GM20431 (cell line): Measurements from ENCODE around the gene WDSUB1.

ENCODE experiments used
- in situ Hi-C: fragments of 300-500 bp; cut with MseI, MboI; formaldehyde crosslinking; loops from one replicate; pipeline ENCODE4 v1.15.0; 2020; ENCODE audit warnings: low sequenced_read_pairs; ENCODE audit not compliant: unreplicated experiment

Gene WDSUB1

DNA sequence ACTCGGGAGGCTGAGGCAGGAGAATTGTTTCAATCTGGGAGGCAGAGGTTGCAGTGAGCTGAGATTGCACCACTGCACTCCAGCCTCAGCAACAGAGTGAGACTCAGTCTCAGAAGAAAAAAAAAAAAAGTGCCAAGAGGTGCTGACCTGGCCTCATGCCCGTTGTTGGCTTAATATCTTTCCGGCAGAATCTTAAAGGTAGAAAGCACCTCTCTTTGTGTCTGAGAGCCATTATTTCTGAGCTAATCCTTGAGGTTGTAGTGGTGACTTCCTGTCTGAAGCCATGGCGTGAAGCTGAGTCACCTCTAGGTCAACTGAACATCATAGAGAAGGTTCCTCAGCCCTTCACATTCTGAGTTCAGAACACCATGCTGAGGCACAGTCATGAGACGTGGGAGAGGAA lies 60.4 kb downstream of the WDSUB1 start:
- in situ Hi-C loops, result no loop called here

DNA sequence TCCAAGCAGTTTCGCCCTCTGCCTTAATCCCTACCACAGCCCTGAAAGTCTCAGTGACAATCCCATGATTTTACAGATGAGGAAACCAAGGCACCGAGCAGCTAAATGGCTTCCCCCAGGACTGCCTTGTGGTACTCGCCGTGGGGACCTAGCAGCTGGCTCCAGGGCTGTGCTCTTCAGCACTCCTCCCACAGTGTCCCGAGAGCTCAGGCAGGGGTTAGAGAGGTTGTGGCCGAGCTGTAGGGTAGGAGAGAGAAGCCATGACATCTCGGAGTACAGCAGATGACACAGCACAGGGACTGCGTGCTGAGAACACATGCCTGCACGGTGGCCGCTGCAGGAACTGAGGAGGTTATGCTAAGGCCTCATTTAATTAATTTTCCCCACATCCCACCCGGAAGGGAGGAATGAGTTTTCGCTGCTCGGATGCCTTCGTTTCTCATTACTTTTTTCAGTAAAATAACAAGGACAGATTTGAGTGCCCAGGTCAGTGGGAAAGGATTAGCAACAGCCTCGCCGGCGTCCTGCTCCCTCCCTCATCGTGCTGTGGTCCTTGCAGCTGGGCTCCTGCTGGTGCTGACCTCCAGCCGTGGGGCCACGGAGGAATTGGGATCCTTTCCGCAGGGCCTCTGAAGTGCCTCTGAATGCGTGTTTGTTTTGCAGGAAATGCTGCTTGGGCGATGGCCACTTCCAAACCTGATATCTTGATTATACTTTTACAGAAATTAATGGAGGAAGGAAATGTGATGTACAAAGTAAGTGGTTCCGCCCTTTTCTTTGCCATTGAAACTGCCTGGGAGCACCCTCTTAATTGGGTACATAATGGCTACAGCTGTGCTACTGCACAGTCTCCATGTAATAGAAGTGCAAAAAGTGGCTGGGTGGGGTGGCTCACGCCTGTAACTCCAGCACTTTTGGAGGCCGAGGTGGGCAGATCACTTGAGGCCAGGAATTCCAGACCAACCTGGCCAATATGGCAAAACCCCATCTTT lies 61.2 kb downstream of the WDSUB1 start:
- in situ Hi-C loops, result no loop called here

DNA sequence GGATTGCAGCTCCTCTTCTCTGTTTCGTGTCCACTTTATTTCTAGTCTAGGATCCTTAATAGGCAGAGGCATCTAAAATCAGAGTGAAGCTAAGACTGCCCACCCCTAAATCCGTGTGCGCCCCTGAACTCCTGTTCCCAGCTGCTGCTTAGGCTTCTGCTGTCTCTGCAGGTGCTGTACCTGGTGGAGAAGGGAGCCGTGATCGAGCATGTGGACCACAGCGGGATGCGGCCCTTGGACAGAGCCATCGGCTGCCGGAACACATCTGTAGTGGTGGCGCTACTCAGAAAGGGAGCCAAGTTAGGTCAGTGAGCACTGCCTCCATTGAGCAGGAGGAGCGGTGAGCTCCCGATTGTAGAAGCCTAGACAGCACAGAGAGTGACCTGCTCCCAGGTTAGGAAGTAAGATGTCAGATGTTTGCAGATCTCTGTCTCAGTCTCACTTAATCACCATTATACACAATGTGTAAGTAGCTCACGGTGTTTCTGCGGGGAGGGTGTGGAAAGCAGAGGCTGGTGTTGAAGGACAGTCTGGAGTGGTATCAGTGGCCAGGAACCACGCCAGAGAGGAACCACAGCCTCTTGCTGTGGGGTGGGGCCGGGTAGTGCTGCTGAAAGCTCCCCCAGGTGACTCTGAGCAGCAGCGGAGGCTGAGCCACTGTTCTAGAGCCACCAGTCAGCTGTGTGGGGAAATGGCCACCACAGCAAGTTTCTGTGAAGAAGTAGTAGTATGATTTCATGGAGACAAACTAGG lies 62.3 kb downstream of the WDSUB1 start:
- in situ Hi-C loops, result no loop called here

DNA sequence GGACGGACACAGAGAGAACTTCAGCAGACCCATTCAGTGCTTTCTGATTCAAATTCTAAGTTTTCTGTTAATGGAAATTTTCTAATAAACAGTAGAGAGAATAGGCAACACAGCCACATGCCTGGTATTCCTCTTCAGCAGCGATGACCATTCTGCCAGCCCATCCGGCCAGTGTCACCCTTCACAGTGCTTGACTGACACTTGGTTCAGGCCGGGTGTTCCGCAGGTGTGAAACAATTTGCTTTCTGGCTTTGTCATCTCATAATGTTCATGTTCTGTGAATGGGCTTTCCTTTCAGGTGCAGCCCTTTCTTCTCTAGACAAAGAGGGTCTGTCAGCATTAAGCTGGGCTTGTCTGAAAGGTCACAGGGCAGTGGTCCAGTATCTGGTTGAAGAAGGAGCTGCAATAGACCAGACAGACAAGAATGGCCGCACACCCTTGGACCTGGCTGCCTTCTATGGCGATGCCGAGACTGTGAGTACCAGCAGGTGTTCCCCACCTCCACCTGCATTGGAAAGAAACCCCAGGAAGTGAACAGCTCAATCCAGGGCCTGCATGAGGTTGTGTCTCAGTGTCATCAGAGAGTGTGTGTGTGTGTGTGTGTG lies 67.0 kb downstream of the WDSUB1 start:
- in situ Hi-C loops, result no loop called here

DNA sequence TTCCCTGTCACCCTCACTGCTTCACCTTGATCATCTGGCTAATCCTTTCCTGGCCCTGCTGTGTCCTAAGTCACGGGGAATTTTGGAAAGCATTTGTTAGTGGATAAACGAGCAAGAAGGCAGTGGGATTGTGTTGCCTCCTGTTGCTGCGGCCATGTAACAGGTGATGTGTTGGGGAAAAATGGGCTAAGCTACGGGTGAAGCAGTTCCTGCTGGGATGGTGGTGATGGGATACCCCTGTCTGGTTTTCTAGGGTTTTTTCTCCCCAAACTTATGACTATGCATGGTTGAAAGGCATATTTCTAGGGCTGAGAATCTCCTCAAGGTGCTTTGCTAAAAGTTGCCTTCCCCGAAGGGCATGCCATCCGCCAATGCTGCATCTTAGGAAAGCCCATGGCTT lies 68.1 kb downstream of the WDSUB1 start:
- in situ Hi-C loops, result no loop called here

DNA sequence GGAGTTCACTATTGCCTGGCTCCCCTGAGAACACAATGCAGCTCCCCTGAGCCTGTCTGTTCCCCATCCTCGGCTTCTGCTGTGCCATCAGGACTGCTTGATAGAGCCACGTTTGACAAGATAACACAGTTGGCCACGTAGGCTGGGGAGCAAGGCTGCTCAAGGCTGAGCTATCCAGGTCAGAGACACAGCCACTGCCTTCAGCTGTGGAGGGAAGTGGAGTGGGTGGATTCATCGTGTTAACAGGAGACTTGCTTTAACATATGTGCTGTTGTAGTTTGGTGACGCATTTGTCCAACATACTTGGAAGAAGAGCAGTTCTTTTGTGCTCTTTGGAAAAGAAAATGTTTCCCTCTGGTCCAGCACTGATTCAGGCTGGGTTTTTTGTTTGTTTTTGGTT lies 68.8 kb downstream of the WDSUB1 start:
- in situ Hi-C loops, result no loop called here

DNA sequence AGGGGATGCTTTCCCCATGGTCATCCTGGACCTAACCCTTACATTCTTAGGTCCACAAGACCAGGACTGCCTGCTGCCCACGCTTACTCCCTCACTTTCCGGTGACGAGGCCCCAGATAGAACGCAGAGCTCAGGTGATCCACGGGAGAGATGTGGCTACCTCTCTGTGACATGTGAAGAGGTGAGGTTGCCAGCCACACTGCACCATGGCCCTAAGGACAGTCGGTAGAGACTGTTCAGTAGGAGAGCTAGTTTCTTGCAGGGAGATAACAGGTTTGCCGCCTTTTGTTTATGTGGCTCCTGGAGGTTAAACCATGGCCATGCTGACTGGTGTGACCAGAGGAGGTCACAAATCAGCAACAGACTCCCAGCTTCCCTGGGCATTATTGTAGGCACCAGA lies 71.4 kb downstream of the WDSUB1 start:
- in situ Hi-C loops, result no loop called here

DNA sequence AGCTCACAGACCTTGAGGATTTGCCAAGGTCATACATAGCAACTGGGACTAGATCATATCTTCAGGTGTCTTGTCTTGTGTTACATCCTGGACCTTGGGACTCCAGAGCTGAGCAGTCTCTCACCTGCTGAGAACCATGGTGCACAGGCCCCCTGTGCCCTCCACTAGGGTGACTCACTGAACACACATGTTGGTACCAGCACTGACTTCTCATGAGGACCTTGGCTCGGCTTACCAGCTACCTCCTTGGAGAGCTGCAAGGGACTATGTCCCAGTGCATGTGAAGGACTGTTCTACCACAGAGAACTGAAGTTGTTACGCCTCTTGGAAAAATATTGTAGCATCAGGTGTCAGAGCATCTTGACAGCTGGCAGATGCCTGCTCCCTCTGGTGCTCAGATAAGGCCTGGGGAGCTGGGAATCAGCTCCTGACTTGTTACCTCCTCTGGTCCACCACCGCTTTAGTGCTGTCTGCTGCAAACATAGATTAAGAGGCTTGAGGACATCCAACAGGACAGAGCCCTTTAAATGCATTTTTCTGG lies 72.1 kb downstream of the WDSUB1 start:
- in situ Hi-C loops, result no loop called here

DNA sequence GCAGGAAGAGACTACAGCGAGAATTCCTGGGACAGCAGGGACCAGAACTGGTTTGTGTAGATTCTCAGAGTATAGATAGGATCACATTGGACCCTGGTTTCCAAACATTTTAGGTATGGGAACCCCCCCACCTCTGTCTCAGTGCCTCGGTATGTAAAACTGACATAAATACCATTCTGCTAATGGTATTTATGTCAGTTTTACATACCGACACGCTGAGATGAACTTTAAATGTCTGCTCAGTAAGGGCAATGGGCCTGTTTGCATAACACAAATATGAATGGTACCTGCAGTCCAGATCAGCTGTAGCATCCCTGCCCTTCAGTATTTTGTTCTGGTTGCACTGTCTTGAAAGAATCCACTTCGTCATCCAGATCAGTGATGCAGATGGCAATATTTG lies 73.2 kb downstream of the WDSUB1 start:
- in situ Hi-C loops, result no loop called here

DNA sequence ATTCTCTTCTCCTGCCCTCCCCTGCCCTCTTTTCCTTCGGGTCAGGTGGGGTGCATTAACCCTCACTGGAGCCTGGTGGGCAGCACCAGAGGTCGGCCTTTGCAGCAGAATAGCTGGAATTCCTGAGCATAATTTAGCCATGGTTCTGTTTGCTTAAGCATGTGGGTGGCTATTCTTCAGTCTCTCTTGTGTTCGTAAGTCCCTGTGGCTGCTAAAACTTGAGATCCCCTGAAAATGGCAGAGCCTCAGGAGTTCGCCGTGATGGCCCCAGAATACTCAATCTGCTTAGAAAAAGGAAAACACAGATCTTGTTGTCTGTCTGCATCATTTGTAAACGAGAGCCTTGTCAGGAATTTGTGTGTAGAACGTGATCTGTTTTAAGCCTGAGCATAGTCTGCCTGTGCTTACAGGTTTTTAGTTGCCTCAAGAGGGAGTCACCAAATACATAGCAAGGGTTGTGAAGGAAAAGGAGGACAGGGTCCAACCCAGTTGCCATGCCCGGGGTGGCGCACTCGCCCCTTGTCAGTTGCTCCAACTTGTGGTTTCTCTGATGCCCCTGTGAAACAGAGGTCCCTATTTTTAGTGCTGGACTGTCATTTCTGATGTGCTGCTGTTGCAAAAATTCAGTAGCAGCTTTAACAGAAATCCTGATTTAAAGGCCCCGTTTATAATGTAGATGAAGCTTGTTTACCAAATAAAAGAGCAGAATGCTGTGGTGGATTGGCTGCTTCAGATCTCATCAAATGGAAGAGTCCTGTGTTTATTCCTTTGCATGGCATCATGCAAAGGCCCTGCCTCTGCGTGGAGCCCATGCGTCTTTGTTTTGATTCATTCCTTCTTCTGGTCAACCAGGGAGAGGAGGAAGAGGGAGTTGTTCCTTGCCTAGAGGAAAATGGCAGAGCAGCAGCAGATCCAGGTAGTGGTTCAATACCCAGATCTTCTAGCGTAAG lies 74.8 kb downstream of the WDSUB1 start:
- in situ Hi-C loops, result no loop called here

DNA sequence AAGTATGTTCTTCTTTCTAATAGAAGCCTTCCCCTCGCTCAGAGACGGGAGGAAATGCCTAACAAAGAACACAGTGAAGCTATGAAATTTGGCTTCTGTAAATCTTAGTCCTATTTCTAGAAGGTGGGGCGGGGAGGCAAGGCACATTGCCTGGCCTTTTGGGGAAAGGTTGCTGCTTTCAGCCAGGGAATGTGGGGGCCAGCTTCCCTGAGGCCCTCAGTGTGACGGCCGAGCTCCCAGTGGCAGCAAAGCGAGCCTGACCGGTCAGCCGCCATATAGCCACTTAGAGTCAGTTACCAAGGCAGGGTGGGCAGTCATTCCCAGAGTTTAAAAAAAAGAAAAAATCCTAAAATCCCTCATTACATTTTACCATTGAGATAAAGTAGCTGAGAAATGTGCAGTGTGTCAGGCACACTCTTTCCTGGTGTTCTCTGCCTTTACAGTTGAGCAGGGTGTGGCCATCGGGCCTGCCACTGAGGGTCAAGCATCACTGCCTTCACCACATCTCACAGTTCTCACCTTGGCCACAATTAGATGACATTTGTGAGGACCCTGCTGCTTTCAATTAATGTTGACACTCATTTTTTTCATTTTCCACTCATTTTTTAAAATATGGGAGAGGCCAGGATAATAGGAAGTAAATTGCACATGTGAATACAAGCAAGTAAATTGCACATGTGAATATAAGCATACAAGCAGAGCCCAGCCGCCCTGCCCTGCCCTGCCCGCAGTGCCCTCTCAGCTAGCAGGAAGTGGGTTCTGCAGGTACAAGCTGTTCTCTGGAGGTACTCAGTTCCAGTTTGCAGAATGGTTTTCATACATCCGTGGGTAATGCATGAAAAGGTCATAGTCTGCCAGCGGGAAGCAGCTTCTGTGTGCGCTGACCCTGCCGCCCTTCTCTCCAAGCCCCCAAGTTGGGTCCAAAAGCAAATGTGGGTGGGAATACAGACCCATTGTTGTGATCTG lies 76.9 kb downstream of the WDSUB1 start:
- in situ Hi-C loops, result no loop called here

DNA sequence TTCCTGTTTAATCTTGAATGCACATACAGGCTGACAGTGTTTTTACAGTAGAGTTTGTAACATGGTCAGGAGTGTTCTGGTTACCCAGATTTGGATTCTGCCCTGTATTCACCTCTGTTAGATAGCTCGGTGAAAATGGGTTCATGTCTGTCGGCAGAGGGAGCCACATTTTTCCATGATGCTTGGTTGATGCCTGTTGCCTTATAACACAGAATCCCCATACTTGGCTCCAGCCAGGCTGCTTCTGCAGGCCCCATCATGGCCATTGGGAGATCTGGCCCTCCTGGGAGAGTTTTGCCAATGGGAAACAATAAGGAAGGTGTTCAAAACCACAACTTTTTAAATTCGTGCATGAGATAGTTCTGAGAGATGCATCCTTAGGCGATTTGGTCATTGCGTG lies 78.1 kb downstream of the WDSUB1 start:
- in situ Hi-C loops, result no loop called here

DNA sequence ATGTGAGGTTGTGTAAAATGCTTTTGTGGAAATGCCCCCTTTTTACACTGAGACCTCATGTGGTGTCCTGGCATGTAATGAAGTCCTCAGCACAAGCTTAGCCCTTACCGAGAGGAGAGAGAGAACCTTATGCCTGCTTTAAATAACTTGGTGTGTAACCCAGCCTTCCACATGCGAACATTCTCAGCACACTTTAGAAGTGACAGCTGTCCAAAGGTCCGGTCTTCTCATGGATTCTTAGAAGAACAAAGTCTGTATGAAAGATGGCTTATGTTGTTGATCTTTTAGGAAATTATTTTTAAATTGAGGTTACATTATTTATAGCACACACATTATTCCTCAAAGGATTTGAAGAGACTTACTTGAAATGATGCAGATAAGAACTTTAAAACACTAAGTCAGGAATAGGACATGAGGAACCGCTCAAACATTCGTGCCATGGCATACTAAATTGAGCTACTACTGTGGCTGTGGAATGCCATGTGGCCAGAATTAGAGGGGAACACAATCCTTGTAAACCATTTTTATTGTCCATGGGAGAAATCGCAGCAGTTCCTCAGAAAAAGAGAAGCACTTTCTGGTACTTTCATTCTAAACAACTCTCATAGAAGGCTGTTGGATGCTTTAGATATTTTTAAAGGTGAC lies 79.6 kb downstream of the WDSUB1 start:
- in situ Hi-C loops, result no loop called here

DNA sequence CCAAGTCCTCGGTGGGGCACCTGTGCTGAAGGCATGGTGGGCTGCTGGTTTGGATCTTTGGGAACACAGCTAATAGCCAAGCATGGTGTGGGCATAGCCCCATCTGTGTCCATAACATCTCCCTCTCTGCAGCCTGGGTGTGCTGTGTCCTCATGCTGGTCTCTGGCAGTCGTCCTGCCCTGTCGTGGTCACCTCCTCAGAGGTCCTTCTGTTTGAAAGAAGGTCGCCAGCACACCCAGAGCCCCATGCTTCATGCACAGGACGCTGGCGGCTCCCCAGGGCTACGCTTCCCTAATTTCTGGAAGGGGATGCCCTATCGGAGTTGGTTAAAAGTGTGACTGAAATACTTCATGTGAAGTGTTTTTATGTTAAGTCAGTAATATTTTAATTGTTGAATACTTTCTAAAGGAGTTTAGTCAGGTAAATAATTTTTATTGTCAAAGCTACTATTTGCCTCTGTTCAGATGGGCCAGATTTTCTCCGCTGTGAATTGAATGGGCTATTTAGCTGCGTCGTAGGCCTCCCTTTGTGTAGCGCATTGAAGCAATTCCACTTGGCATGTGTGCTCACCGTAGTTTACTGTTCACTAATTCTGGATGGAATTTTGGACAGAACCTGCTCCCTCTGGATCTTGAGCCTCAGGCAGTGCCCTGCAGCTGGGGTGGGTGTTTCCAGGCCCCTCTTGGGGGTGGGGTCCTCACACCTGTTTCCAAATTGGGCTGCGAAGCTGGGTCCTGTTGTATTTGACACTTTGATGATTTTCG lies 81.9 kb downstream of the WDSUB1 start:
- in situ Hi-C loops, result no loop called here

DNA sequence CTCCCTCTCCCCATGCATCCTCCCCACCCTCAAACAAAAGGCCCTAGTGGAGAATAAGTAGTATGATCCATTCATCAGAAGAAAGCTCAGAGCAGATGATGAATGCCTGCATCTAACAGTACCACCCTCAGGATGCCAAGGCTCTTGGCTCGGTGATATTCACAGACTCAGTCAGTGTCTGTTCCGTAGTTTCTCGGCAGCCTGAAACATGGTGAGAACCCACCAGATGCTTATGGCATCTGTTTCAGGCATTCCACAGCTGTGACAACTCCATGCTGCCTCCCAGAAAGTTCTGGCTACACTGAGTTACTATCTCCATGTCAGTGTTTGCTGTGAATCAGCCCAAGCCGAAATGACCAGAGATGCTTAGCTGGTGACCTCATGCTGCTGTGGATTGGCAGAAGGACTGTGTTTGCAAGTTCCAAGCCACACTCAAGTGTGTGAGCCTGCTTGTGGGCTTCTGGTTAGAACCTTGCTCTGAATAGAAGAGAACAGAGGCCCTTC lies 83.9 kb downstream of the WDSUB1 start:
- in situ Hi-C loops, result no loop called here

DNA sequence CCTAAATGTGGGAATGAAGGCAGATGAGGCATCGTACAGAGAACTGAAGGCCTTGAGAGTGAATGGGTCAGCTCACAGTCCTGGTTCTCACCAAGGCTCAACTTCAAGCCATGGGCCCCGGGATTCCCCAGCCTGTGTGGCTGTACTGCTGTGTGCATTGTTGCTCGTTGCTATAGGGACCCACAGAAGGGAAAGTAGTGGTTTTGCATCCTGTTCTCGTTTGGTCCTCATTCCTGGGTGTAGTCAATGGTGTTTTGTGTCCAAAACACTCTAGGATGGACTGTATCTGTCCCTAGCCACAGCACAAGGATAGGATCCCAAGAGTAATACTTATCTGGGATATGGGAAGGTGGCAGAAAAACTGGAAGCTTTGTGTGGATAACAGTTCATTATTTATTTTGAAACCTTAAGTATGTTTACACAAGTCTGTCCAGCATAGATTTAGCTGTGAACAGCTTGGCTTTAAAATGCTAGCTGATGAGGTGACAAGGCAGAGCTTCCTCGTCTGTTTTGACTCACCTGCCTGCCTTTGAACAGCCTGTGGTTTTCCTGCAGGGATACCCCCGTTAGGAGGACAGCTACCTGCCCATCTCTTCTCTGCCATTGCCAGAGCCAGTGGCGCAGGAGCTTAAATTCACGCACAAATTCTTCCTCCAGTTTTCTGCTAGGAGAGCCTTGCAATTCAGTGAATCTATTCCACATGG lies 85.0 kb downstream of the WDSUB1 start:
- in situ Hi-C loops, result no loop called here
